HepG2 (cell line): ENCODE measurements around the gene MGAT2. TPM values are rescaled to one million over a fixed set of nuclear protein-coding genes. Genes with fewer than 3 reads are reported as not detected.
A peak's percentile ranks its signal among the peaks of the same experiment; 100 is the strongest.

Source experiments
- ATF1 ChIP-seq: IDR thresholded peaks from 2 replicates; pipeline ENCODE4 v1.6.1; 2016; ENCODE audit warnings: mild to moderate bottlenecking, control low read depth
- CREB1 ChIP-seq, 2 experiments: fragments of 450-650 bp in 1 of 2; IDR thresholded peaks; 2 replicates each; pipeline ENCODE4 v1.6.1; 2016 to 2017; ENCODE audit warnings: control low read depth in 1 of 2, mild to moderate bottlenecking in 1 of 2, missing compliant biosample characterization in 1 of 2, missing genetic modification characterization in 1 of 2
- KIAA2018 ChIP-seq: sonication (generic); formaldehyde crosslinking; IDR thresholded peaks from 2 replicates; pipeline ENCODE4 v1.5.0; 2020; ENCODE audit warnings: mild to moderate bottlenecking, missing genetic modification reagents, borderline replicate concordance
- MBNL3 ChIP-seq: fragments of 250-450 bp; sonication (Bioruptor Pico); conservative IDR thresholded peaks from 2 replicates; pipeline ENCODE4 v1.8.0; 2022; ENCODE audit warnings: mild to moderate bottlenecking, inconsistent platforms
- NR0B2 ChIP-seq: sonication (generic); formaldehyde crosslinking; IDR thresholded peaks from 2 replicates; pipeline ENCODE4 v1.4.0; 2020; ENCODE audit warnings: mild to moderate bottlenecking, missing genetic modification reagents
- PBX2 ChIP-seq: IDR thresholded peaks from 2 replicates; pipeline ENCODE4 v1.6.1; 2016; ENCODE audit warnings: control low read depth
- SALL1 ChIP-seq: sonication (generic); formaldehyde crosslinking; IDR thresholded peaks from 2 replicates; pipeline ENCODE4 v1.8.0; 2022; ENCODE audit warnings: mild to moderate bottlenecking, missing genetic modification reagents
- SNAPC4 ChIP-seq: sonication (generic); formaldehyde crosslinking; IDR thresholded peaks from 2 replicates; pipeline ENCODE4 v1.4.0; 2020; ENCODE audit warnings: mild to moderate bottlenecking, missing genetic modification reagents
- TCF7 ChIP-seq: sonication (generic); IDR thresholded peaks from 2 replicates; pipeline ENCODE4 v1.6.1; 2016; ENCODE audit warnings: antibody characterized with exemption, low read depth
- ZFP37 ChIP-seq: sonication (generic); formaldehyde crosslinking; IDR thresholded peaks from 2 replicates; pipeline ENCODE4 v1.4.0; 2020; ENCODE audit warnings: missing genetic modification reagents, borderline replicate concordance
- ZNF282 ChIP-seq: fragments of 450-650 bp; IDR thresholded peaks from 2 replicates; pipeline ENCODE4 v1.6.1; 2018; ENCODE audit not compliant: partially characterized antibody
- ZNF382 ChIP-seq: sonication (generic); formaldehyde crosslinking; IDR thresholded peaks from 2 replicates; pipeline ENCODE4 v1.5.0; 2020; ENCODE audit warnings: missing genetic modification reagents, mild to moderate bottlenecking, borderline replicate concordance
- ZNF720 ChIP-seq: sonication (generic); formaldehyde crosslinking; IDR thresholded peaks from 2 replicates; pipeline ENCODE4 v1.4.0; 2020; ENCODE audit warnings: missing genetic modification reagents
- ZNF816 ChIP-seq: sonication (generic); formaldehyde crosslinking; IDR thresholded peaks from 2 replicates; pipeline ENCODE4 v1.8.0; 2022; ENCODE audit warnings: missing genetic modification reagents, mild to moderate bottlenecking, borderline replicate concordance
- polyA plus RNA-seq, 8 experiments: library from polyadenylated mRNA; depleted of rRNA in 3 of 8; stranded (reverse) in 7 of 8; unstranded in 1 of 8; fragments of >200 nt; fragmentation: Illumina TruSeq in 4 of 8; extraction: Trizol in 4 of 8; gene quantifications; 2 replicates each; pipeline versions ENCODE4 v1.2.1 to v1.2.3, GENCODE V29; 2011 to 2016; ENCODE audit warnings: low read depth in 4 of 8, missing spikeins in 1 of 8, mixed read lengths in 1 of 8; ENCODE audit not compliant: insufficient read depth in 1 of 8
- total RNA-seq, 5 experiments: library from RNA; depleted of rRNA; stranded (reverse); fragments of >200 nt; fragmentation: Illumina TruSeq; extraction: Trizol; gene quantifications; 2 replicates each; pipeline ENCODE4 v1.2.3, GENCODE V29; 2016; ENCODE audit warnings: low read depth in 1 of 5

MGAT2 gene
- total and polyA plus RNA-seq, 2 of the 13 experiments (the other 11 are each of a cell fraction or from before 2014, with no cell fraction given): 12.9 to 51.9 TPM

- TF ChIP-seq KIAA2018 (CRISPR knock-in tag): no peak
- no peak for TF ChIP-seq SALL1
- no peak for TF ChIP-seq ZNF816 (CRISPR knock-in tag)
- TF ChIP-seq NR0B2: no peak
- peak; percentile 84 for TF ChIP-seq ATF1
- no peak; the same call in 1 of the 2 replicates for TF ChIP-seq SNAPC4 (CRISPR knock-in tag)
- no peak for TF ChIP-seq CREB1 (IDR thresholded peaks at IDR 0.05)
- TF ChIP-seq CREB1 (CRISPR knock-in tag; IDR thresholded peaks at IDR 0.05): peak; percentile 90
- TF ChIP-seq TCF7: no peak
- no peak for TF ChIP-seq ZFP37 (CRISPR knock-in tag)
- no peak for TF ChIP-seq MBNL3 (CRISPR knock-in tag)
- TF ChIP-seq ZNF382 (CRISPR knock-in tag): no peak
- TF ChIP-seq PBX2: no peak
- no peak for TF ChIP-seq ZNF720 (CRISPR knock-in tag)
- no peak for TF ChIP-seq ZNF282
Measured at GRCh38 chr14:49586673-49587460, 33.7 kb upstream of the MGAT2 start (continued).
